ENCODE measurements around the gene TMUB2. TPM values are rescaled to one million over a fixed set of nuclear protein-coding genes. Genes with fewer than 3 reads are reported as not detected.

TMUB2 gene
- total RNA-seq, 1 donor from 2014 or later, result 24.0 TPM

DNA sequence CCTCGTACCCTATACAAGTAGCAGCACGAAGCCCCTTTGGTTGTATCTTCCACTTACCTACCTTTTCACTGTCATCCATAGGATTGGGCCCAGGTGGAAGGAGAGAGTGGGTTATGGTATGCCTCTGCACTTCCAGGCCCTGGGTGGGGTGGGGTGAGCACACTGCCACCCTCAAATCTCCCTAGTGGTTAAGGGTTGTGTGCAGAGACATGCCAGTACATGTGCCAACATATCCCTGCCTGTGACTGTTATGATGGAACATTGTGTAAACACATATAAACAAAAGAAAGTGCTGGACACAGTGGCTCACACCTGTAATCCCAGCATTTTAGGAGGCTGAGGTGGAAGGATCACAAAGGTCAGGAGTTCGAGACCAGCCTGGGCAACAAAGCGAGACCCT, 33.9 kb upstream of the TMUB2 start:
- Histone ChIP-seq H3K4me3 (ENCODE audit: low read length in 3 of 3) (no peak overlapping the region), H3K4me1 (ENCODE audit: control insufficient read depth in 3 of 3, insufficient read depth in 3 of 3, low read length in 3 of 3) (peaks cover 3 to 9% (median 6%) of the 10 kb centered on the region in 3 donors), H3K27ac (ENCODE audit: low read depth, low read length) (no peak overlapping the region), H3K27me3 (ENCODE audit: control insufficient read depth in 3 of 3, insufficient read depth in 3 of 3, low read length in 3 of 3) (no peaks in the 10 kb centered on the region), H3K9ac (ENCODE audit: low read depth in 1 of 3, low read length in 3 of 3) (no peak overlapping the region), H3K9me3 (ENCODE audit: control insufficient read depth in 3 of 3, low read length in 3 of 3) (no peaks in the 10 kb centered on the region), H3K36me3 (ENCODE audit: control insufficient read depth in 3 of 3, insufficient read depth in 3 of 3, low read length in 3 of 3) (no peaks in the 10 kb centered on the region)

DNA sequence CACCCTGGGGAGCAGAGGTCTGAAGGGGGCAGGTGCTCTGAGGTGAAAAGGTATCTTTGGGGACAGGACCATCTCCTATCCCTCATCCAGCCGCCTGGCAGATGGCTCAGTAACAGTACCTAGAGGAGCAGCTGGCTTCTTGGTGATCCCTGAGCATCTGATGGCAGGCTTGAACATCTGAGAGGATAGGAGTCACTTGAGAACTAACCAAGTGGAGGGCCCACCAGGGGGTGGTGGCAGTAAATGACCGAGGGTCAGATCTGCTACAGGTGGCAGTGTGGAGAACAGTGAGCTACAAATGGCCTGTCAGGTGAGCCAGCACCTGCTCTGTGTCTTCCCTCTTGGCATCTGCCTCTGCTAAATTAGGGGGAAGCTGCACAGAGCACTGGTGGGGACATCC, 31.3 kb upstream of the TMUB2 start:
- no peaks in the 10 kb centered on the region for H3K36me3 ChIP-seq (ENCODE audit: control insufficient read depth in 3 of 3, insufficient read depth in 3 of 3, low read length in 3 of 3)
- no peaks in the 10 kb centered on the region for H3K27me3 ChIP-seq (ENCODE audit: control insufficient read depth in 3 of 3, insufficient read depth in 3 of 3, low read length in 3 of 3)
- H3K4me1 ChIP-seq (ENCODE audit: control insufficient read depth in 3 of 3, insufficient read depth in 3 of 3, low read length in 3 of 3), result no peaks in the 10 kb centered on the region
- no peak overlapping the region for H3K27ac ChIP-seq (ENCODE audit: low read depth, low read length)
- no peaks in the 10 kb centered on the region for H3K9me3 ChIP-seq (ENCODE audit: control insufficient read depth in 3 of 3, low read length in 3 of 3)
- H3K4me3 ChIP-seq (ENCODE audit: low read length in 3 of 3), result no peak overlapping the region
- H3K9ac ChIP-seq (ENCODE audit: low read depth in 1 of 3, low read length in 3 of 3), result no peak overlapping the region

DNA sequence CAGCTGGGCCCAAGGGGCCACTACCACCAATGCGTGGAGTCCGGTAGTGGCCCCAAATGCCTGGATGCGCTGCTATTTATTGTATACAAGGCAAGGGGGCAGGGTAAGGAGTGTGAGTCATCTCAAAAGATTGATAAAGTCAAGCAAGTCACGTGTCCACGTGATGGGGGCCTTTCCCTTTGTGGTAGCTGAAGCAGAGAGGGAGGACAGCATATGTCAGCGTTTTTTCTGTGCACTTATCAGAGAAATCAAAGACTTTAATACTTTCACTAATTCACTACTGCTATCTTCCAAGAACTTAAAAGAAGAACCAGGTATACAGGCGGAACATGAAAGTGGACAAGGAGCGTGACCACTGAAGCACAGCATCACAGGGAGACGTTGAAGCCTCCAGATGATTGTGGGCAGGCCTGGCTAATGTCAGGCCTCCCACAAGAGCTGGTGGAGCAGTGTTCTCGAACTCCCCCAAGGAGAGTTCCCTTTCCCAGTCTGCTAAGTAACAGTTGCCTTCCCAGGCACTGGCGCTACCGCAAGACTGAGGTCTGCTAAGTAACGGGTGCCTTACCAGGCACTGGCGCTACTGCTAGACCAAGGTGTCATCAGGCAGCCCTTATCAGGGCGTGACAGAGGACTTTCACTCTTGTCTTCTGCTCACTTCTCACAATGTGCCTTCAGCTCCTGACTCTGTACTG, 27.1 kb upstream of the TMUB2 start:
- Histone ChIP-seq H3K9me3 (ENCODE audit: control insufficient read depth in 3 of 3, low read length in 3 of 3) (no peaks in the 10 kb centered on the region), H3K4me3 (ENCODE audit: low read length in 3 of 3) (no peak overlapping the region), H3K27ac (ENCODE audit: low read depth, low read length) (no peak overlapping the region), H3K27me3 (ENCODE audit: control insufficient read depth in 3 of 3, insufficient read depth in 3 of 3, low read length in 3 of 3) (no peaks in the 10 kb centered on the region), H3K4me1 (ENCODE audit: control insufficient read depth in 3 of 3, insufficient read depth in 3 of 3, low read length in 3 of 3) (no peaks in the 10 kb centered on the region), H3K36me3 (ENCODE audit: control insufficient read depth in 3 of 3, insufficient read depth in 3 of 3, low read length in 3 of 3) (no peaks in the 10 kb centered on the region), H3K9ac (ENCODE audit: low read depth in 1 of 3, low read length in 3 of 3) (no peak overlapping the region)

DNA sequence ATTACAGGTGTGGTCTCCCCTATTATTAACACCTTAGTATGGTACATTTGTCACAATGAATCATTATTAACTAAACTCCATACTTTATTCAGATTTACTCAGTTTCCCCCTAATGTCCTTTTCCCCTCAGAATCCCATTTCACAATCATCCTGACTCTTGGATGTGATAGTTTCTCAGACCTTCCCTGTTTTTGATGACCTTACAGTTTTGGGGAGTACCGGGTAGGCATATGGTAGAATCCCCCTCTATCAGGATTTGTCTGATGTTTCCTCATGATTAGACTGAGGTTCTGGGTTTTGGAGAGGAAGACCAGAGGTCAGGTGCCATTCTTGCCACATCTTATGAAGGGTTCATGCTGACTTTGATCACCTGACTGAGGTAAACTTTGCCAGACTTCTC, 22.3 kb upstream of the TMUB2 start:
- H3K9ac ChIP-seq (ENCODE audit: low read depth in 1 of 3, low read length in 3 of 3), result no peak overlapping the region
- peaks cover 5 to 19% (median 8%) of the 10 kb centered on the region in 3 donors for H3K4me1 ChIP-seq (ENCODE audit: control insufficient read depth in 3 of 3, insufficient read depth in 3 of 3, low read length in 3 of 3)
- no peaks in the 10 kb centered on the region for H3K36me3 ChIP-seq (ENCODE audit: control insufficient read depth in 3 of 3, insufficient read depth in 3 of 3, low read length in 3 of 3)
- H3K4me3 ChIP-seq (ENCODE audit: low read length in 3 of 3), result no peak overlapping the region
- H3K27ac ChIP-seq (ENCODE audit: low read depth, low read length), result no peak overlapping the region
- no peaks in the 10 kb centered on the region for H3K27me3 ChIP-seq (ENCODE audit: control insufficient read depth in 3 of 3, insufficient read depth in 3 of 3, low read length in 3 of 3)
- no peaks in the 10 kb centered on the region for H3K9me3 ChIP-seq (ENCODE audit: control insufficient read depth in 3 of 3, low read length in 3 of 3)

DNA sequence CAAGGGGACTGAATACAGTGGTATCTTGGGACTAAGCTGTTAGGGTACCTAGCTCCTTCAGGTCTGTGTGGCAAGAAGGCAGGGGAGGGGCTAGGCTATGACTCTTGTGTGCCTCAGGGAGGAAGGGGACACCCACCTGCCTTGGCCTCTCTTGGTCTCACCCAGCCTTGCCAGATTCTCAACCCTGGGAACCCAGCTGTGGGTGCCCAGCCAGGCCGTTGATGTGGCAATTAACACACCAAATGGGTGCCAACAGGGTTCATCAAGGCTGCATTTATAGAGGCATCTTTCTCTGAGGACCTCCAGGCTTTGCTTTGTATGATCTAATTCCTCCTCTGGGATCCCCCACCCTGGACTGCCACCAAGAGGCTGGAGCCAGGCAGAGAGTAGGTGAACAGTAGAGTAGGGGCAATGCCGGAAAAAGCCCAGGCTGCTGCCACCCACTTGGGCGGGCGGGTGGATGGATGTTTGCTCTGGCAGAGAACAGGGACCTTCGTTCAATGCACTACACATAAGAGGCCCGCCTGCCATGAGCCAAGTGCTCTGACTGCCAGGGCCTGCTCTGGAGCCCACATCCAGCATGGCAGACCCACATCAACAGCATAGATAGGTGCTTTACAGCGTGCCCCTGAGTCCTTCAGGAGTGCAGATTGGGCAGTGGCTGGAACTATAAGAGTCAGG, 19.5 kb upstream of the TMUB2 start:
- Histone ChIP-seq H3K9me3 (ENCODE audit: control insufficient read depth in 3 of 3, low read length in 3 of 3) (no peaks in the 10 kb centered on the region), H3K4me1 (ENCODE audit: control insufficient read depth in 3 of 3, insufficient read depth in 3 of 3, low read length in 3 of 3) (peaks cover 21 to 35% (median 22%) of the 10 kb centered on the region in 3 donors), H3K27me3 (ENCODE audit: control insufficient read depth in 3 of 3, insufficient read depth in 3 of 3, low read length in 3 of 3) (no peaks in the 10 kb centered on the region), H3K27ac (ENCODE audit: low read depth, low read length) (no peak overlapping the region), H3K36me3 (ENCODE audit: control insufficient read depth in 3 of 3, insufficient read depth in 3 of 3, low read length in 3 of 3) (peaks cover 4 to 6% (median 6%) of the 10 kb centered on the region in 3 donors), H3K9ac (ENCODE audit: low read depth in 1 of 3, low read length in 3 of 3) (peak overlapping the region; percentile 11 to 40 (median 16)), H3K4me3 (ENCODE audit: low read length in 3 of 3) (no peak overlapping the region)

DNA sequence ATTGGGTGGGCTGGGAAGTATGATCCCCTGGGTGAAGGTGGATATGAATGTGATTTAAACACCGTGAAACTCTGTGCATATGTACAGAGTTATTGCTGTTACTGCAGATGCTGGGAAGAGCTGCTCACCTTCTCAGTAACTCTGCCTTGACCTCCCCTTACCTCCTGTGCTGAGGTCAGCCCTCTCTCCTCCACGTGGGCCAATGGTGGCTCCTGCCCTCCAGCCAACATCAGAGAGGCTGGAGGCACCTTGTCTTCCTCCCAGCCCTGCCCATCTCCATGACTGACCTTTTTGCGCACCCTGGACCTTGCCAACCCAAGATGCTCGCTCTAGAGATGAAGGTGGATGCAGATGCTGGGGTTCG, 16.7 kb upstream of the TMUB2 start:
- Histone ChIP-seq H3K9ac (ENCODE audit: low read depth in 1 of 3, low read length in 3 of 3) (peak overlapping the region; percentile 91 to 97 (median 95)), H3K27me3 (ENCODE audit: control insufficient read depth in 3 of 3, insufficient read depth in 3 of 3, low read length in 3 of 3) (no peaks in the 10 kb centered on the region), H3K4me3 (ENCODE audit: low read length in 3 of 3) (peak overlapping the region; percentile 75 to 88 (median 83)), H3K36me3 (ENCODE audit: control insufficient read depth in 3 of 3, insufficient read depth in 3 of 3, low read length in 3 of 3) (peaks cover 7 to 13% (median 9%) of the 10 kb centered on the region in 3 donors), H3K4me1 (ENCODE audit: control insufficient read depth in 3 of 3, insufficient read depth in 3 of 3, low read length in 3 of 3) (peaks cover 23 to 45% (median 25%) of the 10 kb centered on the region in 3 donors), H3K27ac (ENCODE audit: low read depth, low read length) (peak overlapping the region; percentile 99), H3K9me3 (ENCODE audit: control insufficient read depth in 3 of 3, low read length in 3 of 3) (no peaks in the 10 kb centered on the region)

DNA sequence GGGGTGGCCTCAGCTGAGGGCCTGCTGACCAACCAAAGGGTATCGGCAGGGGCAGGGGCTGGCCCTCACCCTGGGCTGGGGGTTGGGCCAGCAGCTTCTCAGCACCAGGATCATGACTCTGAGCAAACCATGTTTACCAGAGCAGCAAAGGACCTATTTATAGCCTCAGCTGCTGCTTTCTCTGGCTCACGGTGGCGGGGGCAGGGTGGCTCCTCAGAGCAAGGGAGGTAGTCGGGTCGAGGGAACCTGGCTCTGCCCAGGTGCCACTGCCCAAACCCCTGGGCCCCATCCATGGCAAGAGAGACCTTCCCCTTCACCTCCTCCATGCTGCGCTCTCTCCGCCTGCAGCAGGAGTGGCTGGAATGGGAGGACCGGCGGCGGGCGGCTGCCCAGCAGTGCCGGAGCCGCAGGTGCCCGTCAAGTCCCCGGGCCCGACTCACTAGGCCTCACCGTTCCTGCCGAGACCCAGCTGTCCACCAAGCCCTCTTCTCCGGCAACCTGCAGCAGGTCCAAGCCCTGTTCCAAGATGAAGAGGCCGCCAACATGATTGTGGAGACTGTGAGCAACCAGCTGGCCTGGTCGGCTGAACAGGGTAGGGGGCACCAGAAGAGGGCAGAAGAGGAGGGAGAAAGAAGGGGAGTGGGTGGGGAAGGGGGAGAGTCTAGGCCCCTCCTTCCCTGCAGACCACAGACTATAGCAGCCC, 16.1 kb upstream of the TMUB2 start, which contains the start of gene ASB16:
ASB16 (plus strand) TSS at position 206 of the 703 bp plus-strand sequence; CDS start at position 292, 86 bp downstream.
- Histone ChIP-seq H3K27ac (ENCODE audit: low read depth, low read length) (peak within 1 kb of the TSS; percentile 99), H3K36me3 (ENCODE audit: control insufficient read depth in 3 of 3, insufficient read depth in 3 of 3, low read length in 3 of 3) (peaks cover 7 to 15% (median 13%) of the 10 kb centered on the region in 3 donors), H3K4me1 (ENCODE audit: control insufficient read depth in 3 of 3, insufficient read depth in 3 of 3, low read length in 3 of 3) (peaks cover 23 to 45% (median 25%) of the 10 kb centered on the region in 3 donors), H3K9me3 (ENCODE audit: control insufficient read depth in 3 of 3, low read length in 3 of 3) (no peaks in the 10 kb centered on the region), H3K9ac (ENCODE audit: low read depth in 1 of 3, low read length in 3 of 3) (peak within 1 kb of the TSS; percentile 91 to 97 (median 95)), H3K27me3 (ENCODE audit: control insufficient read depth in 3 of 3, insufficient read depth in 3 of 3, low read length in 3 of 3) (no peaks in the 10 kb centered on the region), H3K4me3 (ENCODE audit: low read length in 3 of 3) (peak within 1 kb of the TSS; percentile 75 to 88 (median 83))

DNA sequence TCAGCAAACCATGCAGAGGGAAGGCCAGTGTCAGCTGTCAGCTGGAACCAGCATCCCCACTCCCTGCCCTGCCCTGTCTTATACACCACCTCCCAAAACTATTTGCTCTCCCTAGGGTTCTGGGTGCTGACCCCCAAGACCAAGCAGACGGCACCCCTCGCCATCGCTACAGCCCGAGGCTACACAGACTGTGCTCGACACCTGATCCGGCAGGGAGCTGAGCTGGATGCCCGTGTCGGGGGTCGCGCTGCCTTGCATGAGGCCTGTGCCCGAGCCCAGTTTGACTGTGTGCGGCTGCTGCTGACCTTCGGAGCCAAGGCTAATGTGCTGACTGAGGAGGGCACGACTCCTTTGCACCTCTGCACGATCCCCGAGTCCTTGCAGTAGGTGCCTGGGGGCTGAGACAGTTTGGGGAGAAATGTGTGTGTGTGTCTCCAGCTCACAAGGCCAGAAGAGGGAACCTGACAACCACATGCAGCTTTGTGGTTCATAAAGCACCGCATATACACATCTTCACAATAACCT, 14.8 kb upstream of the TMUB2 start:
- H3K27ac ChIP-seq (ENCODE audit: low read depth, low read length), result peak overlapping the region; percentile 99
- H3K9ac ChIP-seq (ENCODE audit: low read depth in 1 of 3, low read length in 3 of 3), result peak overlapping the region; percentile 45 to 79 (median 71)
- H3K27me3 ChIP-seq (ENCODE audit: control insufficient read depth in 3 of 3, insufficient read depth in 3 of 3, low read length in 3 of 3), result no peaks in the 10 kb centered on the region
- no peaks in the 10 kb centered on the region for H3K9me3 ChIP-seq (ENCODE audit: control insufficient read depth in 3 of 3, low read length in 3 of 3)
- peaks cover 13 to 21% (median 20%) of the 10 kb centered on the region in 3 donors for H3K36me3 ChIP-seq (ENCODE audit: control insufficient read depth in 3 of 3, insufficient read depth in 3 of 3, low read length in 3 of 3)
- peak overlapping the region; percentile 57 to 83 (median 60) for H3K4me3 ChIP-seq (ENCODE audit: low read length in 3 of 3)
- H3K4me1 ChIP-seq (ENCODE audit: control insufficient read depth in 3 of 3, insufficient read depth in 3 of 3, low read length in 3 of 3), result peaks cover 23 to 50% (median 25%) of the 10 kb centered on the region in 3 donors

DNA sequence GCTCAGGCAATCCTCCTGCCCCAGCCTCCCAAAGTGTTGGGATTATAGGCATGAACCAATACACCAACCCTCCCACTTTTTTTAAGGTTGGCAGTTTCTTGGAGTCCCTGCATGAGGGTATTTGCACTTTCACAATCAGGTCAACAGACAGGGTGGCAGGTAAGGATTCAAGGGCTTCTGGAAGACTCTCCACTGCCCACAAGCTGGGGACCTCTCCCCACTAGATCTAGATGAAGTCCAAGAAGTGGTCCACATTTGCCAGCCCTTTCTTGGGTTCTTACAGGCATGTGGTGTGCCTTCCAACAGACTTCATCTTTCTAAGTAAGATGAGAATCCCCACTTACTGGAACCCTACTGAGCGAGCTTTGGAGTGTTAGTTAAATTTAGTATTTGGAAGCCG, 12.3 kb upstream of the TMUB2 start:
- no peak overlapping the region for H3K27ac ChIP-seq (ENCODE audit: low read depth, low read length)
- no peaks in the 10 kb centered on the region for H3K9me3 ChIP-seq (ENCODE audit: control insufficient read depth in 3 of 3, low read length in 3 of 3)
- H3K27me3 ChIP-seq (ENCODE audit: control insufficient read depth in 3 of 3, insufficient read depth in 3 of 3, low read length in 3 of 3), result no peaks in the 10 kb centered on the region
- no peak overlapping the region for H3K9ac ChIP-seq (ENCODE audit: low read depth in 1 of 3, low read length in 3 of 3)
- peaks cover 28 to 39% (median 39%) of the 10 kb centered on the region in 3 donors for H3K36me3 ChIP-seq (ENCODE audit: control insufficient read depth in 3 of 3, insufficient read depth in 3 of 3, low read length in 3 of 3)
- H3K4me1 ChIP-seq (ENCODE audit: control insufficient read depth in 3 of 3, insufficient read depth in 3 of 3, low read length in 3 of 3), result peaks cover 20 to 46% (median 20%) of the 10 kb centered on the region in 3 donors
- H3K4me3 ChIP-seq (ENCODE audit: low read length in 3 of 3), result no peak overlapping the region
